Measurements from ENCODE around the gene TNFAIP8.
"Not testable (repeated sequence)": the region's sequence is repeated elsewhere in the genome, so short reads cannot be mapped to it uniquely, and the experiment has no call there.

The TNFAIP8 gene

DNA sequence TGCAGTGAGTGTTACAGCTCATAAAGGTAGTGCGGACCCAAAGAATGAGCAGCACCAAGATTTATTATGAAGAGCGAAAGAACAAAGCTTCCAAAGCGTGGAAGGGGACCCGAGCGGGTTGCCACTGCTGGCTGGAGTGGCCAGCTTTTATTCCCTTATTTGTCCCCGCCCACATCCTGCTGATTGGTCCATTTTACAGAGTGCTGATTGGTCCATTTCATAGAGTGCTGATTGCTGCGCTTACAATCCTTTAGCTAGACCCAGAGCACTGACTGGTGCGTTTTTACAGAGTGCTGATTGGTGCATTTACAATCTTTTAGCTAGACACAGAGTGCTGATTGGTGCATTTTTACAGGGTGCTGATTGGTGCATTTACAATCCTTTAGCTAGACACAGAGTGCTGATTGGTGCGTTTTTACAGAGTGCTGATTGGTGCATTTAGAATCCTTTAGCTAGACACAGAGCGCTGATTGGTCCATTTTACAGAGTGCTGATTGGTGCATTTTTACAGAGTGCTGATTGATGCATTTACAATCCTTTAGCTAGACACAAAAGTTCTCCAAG lies 76.9 kb downstream of the TNFAIP8 start:
- not testable (repeated sequence) for DNase-seq

GRCh38 chr5:119435436-119436132 lies 79.8 kb downstream of the TNFAIP8 start:
- peak; percentile 45 for DNase-seq

DNA sequence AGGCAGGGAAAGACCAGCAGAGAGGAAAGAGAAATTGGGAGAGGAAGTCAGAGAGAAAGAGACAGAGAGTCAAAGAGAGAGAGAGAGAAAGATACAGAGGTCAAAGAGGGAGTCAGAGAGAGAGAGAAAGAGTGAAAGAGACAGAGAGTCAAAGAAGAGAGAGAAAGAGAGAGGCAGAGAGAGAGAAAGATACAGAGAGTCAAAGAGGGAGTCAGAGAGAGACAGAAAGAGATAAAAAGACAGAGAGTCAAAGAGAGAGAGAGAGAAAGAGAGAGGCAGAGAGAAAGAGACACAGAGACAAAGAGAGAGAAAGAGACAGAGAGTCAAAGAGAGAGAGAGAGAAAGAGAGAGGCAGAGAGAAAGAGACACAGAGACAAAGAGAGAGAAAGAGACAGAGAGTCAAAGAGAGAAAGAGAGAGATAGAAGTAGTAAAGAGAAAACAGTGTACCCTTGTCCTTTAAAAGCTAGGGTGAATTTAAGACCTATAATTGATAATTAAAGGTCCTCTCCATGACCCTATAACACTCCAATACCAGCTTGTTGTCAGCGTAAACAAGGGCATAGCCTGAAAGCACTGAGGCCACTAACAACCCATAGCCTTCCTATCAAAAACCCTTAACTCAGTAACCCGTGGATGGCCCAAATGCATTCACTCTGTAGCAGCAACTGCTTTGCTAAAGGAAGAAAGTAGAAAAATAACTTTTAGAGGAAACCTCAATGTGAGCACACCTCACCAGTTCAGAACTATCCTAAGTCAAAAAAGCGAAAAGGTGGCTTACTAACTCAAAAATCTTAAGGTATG lies 82.2 kb downstream of the TNFAIP8 start:
- not testable (repeated sequence) for DNase-seq

DNA sequence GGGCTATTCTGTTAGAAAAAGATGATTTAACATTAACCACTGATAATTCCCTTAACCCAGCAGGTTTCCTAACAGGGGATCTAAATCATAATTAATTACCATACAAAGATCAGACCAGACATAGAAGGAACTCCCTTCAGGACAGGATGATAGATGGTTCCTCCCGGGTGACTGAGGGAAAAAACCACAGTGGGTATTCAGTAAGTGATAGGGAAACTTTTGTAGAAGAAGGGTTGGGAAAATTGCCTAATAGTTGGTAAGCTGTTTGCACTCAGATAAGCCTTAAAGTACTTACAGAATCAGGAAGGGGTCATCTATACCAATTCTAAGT lies 82.7 kb downstream of the TNFAIP8 start:
- not testable (repeated sequence) for DNase-seq

- DNase-seq = no peak
Observed at GRCh38 chr5:119439140-119439631, 83.4 kb downstream of the TNFAIP8 start.

GRCh38 chr5:119439632-119440031 lies 83.8 kb downstream of the TNFAIP8 start:
- not testable (repeated sequence) for DNase-seq

DNA sequence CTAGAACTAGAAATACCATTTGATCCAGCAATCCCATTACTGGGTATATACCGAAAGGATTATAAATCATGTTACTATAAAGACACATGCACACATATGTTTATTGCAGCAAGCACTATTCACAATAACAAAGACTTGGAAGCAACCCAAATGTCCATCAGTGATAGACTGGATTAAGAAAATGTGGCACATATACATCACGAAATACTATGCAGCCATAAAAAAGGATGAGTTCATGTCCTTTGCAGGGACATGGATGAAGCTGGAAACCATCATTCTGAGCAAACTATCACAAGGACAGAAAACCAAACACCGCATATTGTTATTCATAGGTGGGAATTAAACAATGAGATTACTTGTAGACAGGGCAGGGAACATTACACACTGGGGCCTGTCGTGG lies 88.8 kb downstream of the TNFAIP8 start:
- not testable (repeated sequence) for DNase-seq

DNA sequence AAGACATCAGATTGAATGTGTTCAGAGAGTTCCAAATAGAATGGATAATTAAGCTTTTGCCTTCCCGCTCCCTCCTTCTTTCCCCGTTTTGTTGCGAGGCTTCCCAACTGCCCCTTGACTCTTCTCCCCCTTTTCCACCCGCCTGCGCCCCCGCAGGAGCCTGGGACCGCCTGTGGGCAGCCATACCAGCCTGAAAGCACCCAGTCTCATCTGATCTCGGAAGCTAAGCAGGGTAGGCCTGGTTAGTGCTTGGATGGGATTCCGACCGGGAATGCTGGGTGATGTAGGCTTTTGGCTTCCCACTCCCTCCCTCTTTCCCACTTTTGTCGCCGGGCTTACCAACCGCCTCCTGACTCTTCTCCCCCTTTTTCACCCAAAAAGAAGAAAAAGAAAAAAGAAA lies 89.7 kb downstream of the TNFAIP8 start:
- DNase-seq = no peak
